Dermis lymphatic vessel endothelial cell (primary cell): ENCODE data around the gene MUTYH. TPM values are rescaled to one million over a fixed set of nuclear protein-coding genes. Genes with fewer than 3 reads are reported as not detected.

Experiments used
- total RNA-seq: library from RNA; depleted of rRNA; stranded (reverse); fragments of >200 nt; gene quantifications from 2 replicates; pipeline ENCODE4 v1.2.1, GENCODE V29; 2014

Gene MUTYH
- total RNA-seq = 7.4 and 12.3 TPM in 2 replicates

GRCh38 chr1:45339789-45340558, at the start of gene MUTYH, which contains the start of gene TOE1:
Gene MUTYH (minus strand): TSS chr1:45340440. CDS start chr1:45334505, 5,935 bp downstream.
Gene TOE1 (plus strand): TSS chr1:45340170. CDS start chr1:45340253, 83 bp downstream.

GRCh38 chr1:45326627-45327623, 13.3 kb downstream of the MUTYH start, which contains the start of gene HPDL:
Gene HPDL (plus strand): TSS chr1:45326895. CDS start chr1:45327149, 254 bp downstream.

Other genes with a start within 250 kb of the MUTYH start
- gene ZSWIM5, start 133.8 kb downstream of the MUTYH start, total RNA-seq = 7.5 and 10.1 TPM in 2 replicates
- gene HPDL, start 13.5 kb downstream of the MUTYH start, total RNA-seq = 0.54 and 0.77 TPM in 2 replicates
- 15.3 and 15.7 TPM in 2 replicates for gene TOE1, start 270 bp downstream of the MUTYH start, total RNA-seq
- gene TESK2, start 150.7 kb upstream of the MUTYH start, total RNA-seq = 5.3 and 5.6 TPM in 2 replicates
- gene CCDC163, start 159.6 kb upstream of the MUTYH start, total RNA-seq = 0.22 and 0.26 TPM in 2 replicates
- gene MMACHC, start 159.9 kb upstream of the MUTYH start, total RNA-seq = 0.87 and 1.1 TPM in 2 replicates
- 667 and 813 TPM in 2 replicates for gene PRDX1, start 181.4 kb upstream of the MUTYH start, total RNA-seq
- gene AKR1A1, start 210.4 kb upstream of the MUTYH start, total RNA-seq = 180 and 198 TPM in 2 replicates
- gene NASP, start 243.6 kb upstream of the MUTYH start, total RNA-seq = 64.8 and 78.0 TPM in 2 replicates